Lung (tissue), 12 donors: Measurements from ENCODE around the gene TMEM59L. TPM values are rescaled to one million over a fixed set of nuclear protein-coding genes. Genes with fewer than 3 reads are reported as not detected.

Experiments used
- ATAC-seq: fragments of 200-7000 bp; cut with Tn5 transposase; one replicate; pipeline ENCODE4 v1.9.1; 2020; ENCODE audit warnings: moderate number of reproducible peaks; ENCODE audit not compliant: insufficient read depth, low FRiP score
- DNase-seq, 3 donors: peaks; one replicate each; pipeline ENCODE4 v3.0.0-alpha.2; 2013 to 2017
- H3K27ac ChIP-seq, 2 donors: one replicate each; pipeline ENCODE4 v1.5.1; 2013; ENCODE audit warnings: mild to moderate bottlenecking in 2 of 2, moderate library complexity in 2 of 2, control low read depth in 1 of 2, inconsistent platforms in 1 of 2, low read depth in 1 of 2, low read length in 1 of 2
- H3K27me3 ChIP-seq, 3 donors: one replicate each; pipeline ENCODE4 v1.5.1; 2013; ENCODE audit warnings: low read length in 2 of 3; ENCODE audit not compliant: control insufficient read depth in 3 of 3, insufficient read depth in 3 of 3
- H3K36me3 ChIP-seq, 4 donors: one replicate each; pipeline ENCODE4 v1.5.1; 2013; ENCODE audit warnings: low read length in 4 of 4, mild to moderate bottlenecking in 1 of 4, moderate library complexity in 1 of 4; ENCODE audit not compliant: control insufficient read depth in 4 of 4, insufficient read depth in 4 of 4
- H3K4me1 ChIP-seq, 5 donors: one replicate each; pipeline ENCODE4 v1.5.1; 2013; ENCODE audit warnings: low read length in 5 of 5, mild to moderate bottlenecking in 2 of 5, moderate library complexity in 1 of 5; ENCODE audit not compliant: control insufficient read depth in 5 of 5, insufficient read depth in 5 of 5
- H3K4me3 ChIP-seq: one replicate; pipeline ENCODE4 v1.5.1; 2013; ENCODE audit warnings: mild to moderate bottlenecking, control low read depth, moderate library complexity
- H3K9ac ChIP-seq, 2 donors: one replicate each; pipeline ENCODE4 v1.5.1; 2013; ENCODE audit warnings: low read length in 2 of 2, control low read depth in 1 of 2; ENCODE audit not compliant: insufficient read depth in 1 of 2
- H3K9me3 ChIP-seq, 4 donors: one replicate each; pipeline ENCODE4 v1.5.1; 2013; ENCODE audit warnings: low read length in 3 of 4, mild to moderate bottlenecking in 1 of 4, moderate library complexity in 1 of 4; ENCODE audit not compliant: control insufficient read depth in 4 of 4, insufficient read depth in 3 of 4
- CTCF ChIP-seq: IDR thresholded peaks from 2 replicates; pipeline ENCODE4 v1.5.1; 2012; ENCODE audit warnings: mild to moderate bottlenecking; ENCODE audit errors: control extremely low read depth, extremely low read depth
- WGBS, 2 donors: extraction: QIAGEN DNeasy Blood & Tissue Kit; methylation state at CpG; one replicate each; pipeline ENCODE4 v1.1.7; 2013; 5-methylcytosine and 5-hydroxymethylcytosine counted together
- polyA plus RNA-seq, 2 donors: library from polyadenylated mRNA; stranded (reverse); fragments of 200-250 nt; gene quantifications; one replicate each; pipeline ENCODE4 v1.2.1, GENCODE V29; 2013
- total RNA-seq, 2 donors: library from RNA; depleted of rRNA in 1 of 2; stranded (reverse); fragments of >200 nt in 1 of 2; gene quantifications; one replicate each; pipeline ENCODE4 v1.2.1, GENCODE V29; 2014 to 2021
- donor health status: control.
- donor health status: control.
- donor health status: Bipolar disorder and iron deficiency.
- donor health status: healthy.
- donor health status: DM: yes; HTN: yes; CAD: no.

Gene TMEM59L
- total and polyA plus RNA-seq, 4 donors, result 0.49 to 2.8 (median 1.4) TPM

GRCh38 chr19:18603958-18604819 is 8.5 kb upstream of the TMEM59L start:
- no peak overlapping the region for H3K9ac ChIP-seq
- no peak overlapping the region for H3K27ac ChIP-seq
- no peak overlapping the region for H3K4me3 ChIP-seq
- peaks cover 0 to 37% (median 31%) of the 10 kb centered on the region in 3 donors for H3K27me3 ChIP-seq
- H3K4me1 ChIP-seq, result peaks cover 0 to 17% (median 0%) of the 10 kb centered on the region in 5 donors
- 20 to 30% methylated on average over 22 to 26 of the region's 26 CpGs for WGBS, 2 donors
- no peaks in the 10 kb centered on the region for H3K36me3 ChIP-seq
- H3K9me3 ChIP-seq, result peaks cover 0 to 4% (median 0%) of the 10 kb centered on the region in 4 donors
- ATAC-seq, result no peak
- TF ChIP-seq CTCF, result no peak
- DNase-seq, result peak in 1 of 3 donors; percentile 1

GRCh38 chr19:18604820-18605159 is 7.9 kb upstream of the TMEM59L start:
- TF ChIP-seq CTCF, result no peak
- Histone ChIP-seq H3K36me3 (no peaks in the 10 kb centered on the region), H3K4me3 (no peak overlapping the region), H3K4me1 (peaks cover 0 to 17% (median 0%) of the 10 kb centered on the region in 5 donors), H3K27me3 (peaks cover 0 to 43% (median 35%) of the 10 kb centered on the region in 3 donors), H3K9ac (no peak overlapping the region), H3K9me3 (peaks cover 0 to 4% (median 0%) of the 10 kb centered on the region in 4 donors), H3K27ac (no peak overlapping the region)
- DNase-seq (no peak), ATAC-seq (no peak)
- 19 to 36% methylated on average over 10 of the region's 10 CpGs for WGBS, 2 donors

- no peak for TF ChIP-seq CTCF
- H3K4me1 ChIP-seq, result peaks cover 0 to 17% (median 0%) of the 10 kb centered on the region in 5 donors
- H3K36me3 ChIP-seq, result no peaks in the 10 kb centered on the region
- DNase-seq (no peak), ATAC-seq (no peak)
- peaks cover 0 to 4% (median 0%) of the 10 kb centered on the region in 4 donors for H3K9me3 ChIP-seq
- peaks cover 0 to 46% (median 36%) of the 10 kb centered on the region in 3 donors for H3K27me3 ChIP-seq
- H3K4me3 ChIP-seq, result no peak overlapping the region
- no peak overlapping the region for H3K9ac ChIP-seq
- 9 to 24% methylated on average over 17 of the region's 17 CpGs for WGBS, 2 donors
- no peak overlapping the region for H3K27ac ChIP-seq
Measured at GRCh38 chr19:18605196-18605545, 7.5 kb upstream of the TMEM59L start.
